Activated CD8-positive, alpha-beta memory T cell treated with anti-CD3 and anti-CD28 coated beads for 36 hours (primary cell): ENCODE measurements around the gene ARHGAP18. TPM values are rescaled to one million over a fixed set of nuclear protein-coding genes. Genes with fewer than 3 reads are reported as not detected.

ENCODE experiments used
- CTCF ChIA-PET: fragments of 350-600 bp; sonication (Branson Sonifier 250); formaldehyde crosslinking; loops from one replicate; lab custom pipeline; 2021; ENCODE audit warnings: antibody characterized with exemption; lab: Charles Lee
- POLR2A ChIA-PET: fragments of 350-600 bp; sonication (Branson Sonifier 250); formaldehyde crosslinking; loops from one replicate; lab custom pipeline; 2021; ENCODE audit warnings: antibody characterized with exemption; lab: Charles Lee
- total RNA-seq, 2 experiments: library from RNA; stranded (reverse); gene quantifications; one replicate each; pipeline ENCODE4 v1.2.3, GENCODE V29; 2021

ARHGAP18 gene
- total RNA-seq, 2 experiments from 2014 or later = 6.6 to 7.5 TPM

DNA sequence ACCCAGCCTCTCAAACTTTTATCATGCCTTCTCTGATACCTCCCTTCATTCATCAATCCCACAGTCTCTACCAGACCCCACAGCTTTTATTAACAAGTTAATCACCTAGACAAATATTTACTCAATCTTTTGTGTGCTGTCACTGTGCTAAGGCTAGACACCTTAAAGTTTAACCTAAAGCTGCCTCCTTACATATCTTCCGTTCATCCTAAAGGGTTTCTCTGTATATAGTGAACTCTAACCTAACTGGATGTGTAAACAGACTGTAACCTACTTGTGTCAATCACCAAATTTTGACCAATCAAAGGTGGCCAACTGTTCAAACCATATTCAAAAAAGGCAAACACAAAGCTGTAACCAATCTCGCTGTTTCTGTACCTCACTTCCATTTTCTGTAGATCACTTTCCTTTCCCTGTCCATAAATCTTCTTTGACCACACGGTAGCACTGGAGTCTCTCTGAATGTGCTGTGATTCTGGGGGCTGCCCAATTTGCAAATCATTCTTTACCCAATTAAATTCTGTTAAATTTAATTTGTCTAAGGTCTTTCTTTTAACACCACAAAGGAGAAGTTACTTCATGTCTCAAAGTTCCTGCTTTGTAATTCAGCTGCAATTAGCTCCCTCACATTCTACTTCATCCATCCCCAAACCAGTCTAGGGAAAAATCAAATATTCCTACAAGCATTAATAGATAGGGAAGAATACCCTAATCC lies 72.5 kb downstream of the ARHGAP18 start:
- CTCF ChIA-PET = no interaction called here
- POLR2A ChIA-PET = interaction anchor here (0.6 kb wide), 1 partner anchor 80 kb away, joined by 4 read pairs; no protein-coding TSS in a partner anchor

DNA sequence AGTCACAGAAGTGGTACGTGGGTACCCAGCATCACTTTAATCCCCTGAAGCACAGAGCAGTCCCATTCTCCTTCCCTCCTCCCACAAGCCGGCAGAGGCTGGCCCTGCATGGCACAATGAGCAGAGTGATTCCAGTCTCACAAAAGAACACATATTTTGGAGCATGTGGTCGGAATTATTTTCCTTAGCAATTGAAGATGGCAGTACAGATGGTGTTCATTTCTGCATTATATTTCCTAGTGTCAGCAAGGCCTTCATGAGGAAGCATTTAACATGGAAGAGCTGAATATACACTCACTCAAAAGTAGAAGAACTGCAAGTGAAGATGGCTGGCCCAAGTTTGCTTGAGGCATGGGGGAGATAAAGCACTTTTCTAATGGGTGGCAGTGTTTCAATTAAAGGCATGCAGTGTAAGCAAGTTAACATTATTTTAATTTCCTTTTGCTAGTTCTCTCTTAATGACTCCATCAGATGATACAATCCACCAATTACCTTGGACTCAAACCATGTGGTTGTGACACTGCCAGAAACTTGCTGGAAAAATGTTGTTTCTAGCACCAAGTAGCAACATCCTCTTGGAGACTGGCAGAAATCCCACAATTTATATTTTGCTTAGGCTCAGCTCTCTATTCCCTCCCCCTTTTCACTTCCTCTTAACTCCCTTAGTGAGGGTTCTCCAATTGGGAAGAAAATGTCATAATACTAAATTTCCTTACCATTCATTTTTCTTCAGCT lies 74.4 kb downstream of the ARHGAP18 start:
- CTCF ChIA-PET = no interaction called here
- POLR2A ChIA-PET = no interaction called here

DNA sequence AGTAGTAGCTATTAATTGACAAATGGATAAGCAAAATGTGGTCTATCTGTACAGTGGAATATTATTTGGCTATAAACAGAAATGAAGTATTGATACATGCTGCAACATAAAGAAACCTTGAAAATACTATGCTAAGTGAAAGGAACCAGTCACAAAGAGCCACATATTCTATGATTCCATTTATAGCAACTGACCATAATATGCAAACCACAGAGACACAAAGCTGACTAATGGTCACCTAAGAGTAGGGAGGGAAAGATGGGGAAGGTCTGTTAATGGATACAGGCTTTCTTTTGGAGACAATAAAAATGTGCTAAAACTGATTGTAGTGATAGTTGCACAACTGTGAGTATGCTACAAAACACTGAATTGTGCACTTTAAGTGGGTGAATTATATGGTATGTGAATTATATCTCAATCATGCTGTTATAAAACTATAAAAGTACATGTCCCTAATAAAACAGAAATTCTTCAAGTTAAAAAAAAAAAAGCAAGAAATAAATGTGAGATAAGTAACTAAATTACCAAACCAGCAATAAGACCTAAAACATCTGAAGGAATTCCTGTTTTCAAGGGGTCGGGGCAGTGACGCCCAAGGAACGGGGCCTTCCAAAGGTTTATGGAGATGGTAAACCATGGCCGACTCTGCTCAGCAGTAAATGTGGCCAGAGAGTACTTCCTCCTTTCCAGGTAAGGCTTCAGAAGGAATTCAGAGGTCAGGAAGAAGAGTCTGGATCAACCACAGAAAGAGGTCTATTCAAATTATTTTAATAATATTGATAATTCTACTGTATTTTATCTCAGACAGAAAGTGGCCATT lies 75.4 kb downstream of the ARHGAP18 start:
- ChIA-PET CTCF (no interaction called here), POLR2A (no interaction called here)

DNA sequence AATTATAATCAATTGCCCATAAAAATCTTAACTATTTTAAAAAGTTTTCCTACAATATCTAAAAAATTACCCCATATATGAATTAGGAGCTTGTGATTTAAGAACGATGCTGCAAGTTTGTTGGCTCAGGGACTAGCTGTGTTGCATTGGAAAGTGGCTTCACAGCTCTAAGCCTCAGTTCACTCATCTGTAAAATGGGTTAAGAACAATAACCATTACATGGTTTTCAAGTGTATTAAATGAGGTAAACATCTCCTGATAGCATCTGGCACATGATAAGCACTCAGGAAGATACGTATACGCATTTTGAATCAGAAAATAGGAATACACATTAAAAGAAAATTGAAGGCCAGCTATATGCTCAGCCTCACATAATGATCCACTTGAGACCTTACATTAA lies 76.4 kb downstream of the ARHGAP18 start:
- CTCF ChIA-PET = interaction anchor here (0.6 to 1.5 kb wide), 4 partner anchors 47 to 422 kb away, joined by 3 to 4 read pairs (median 3); no protein-coding TSS in a partner anchor
- POLR2A ChIA-PET = no interaction called here

DNA sequence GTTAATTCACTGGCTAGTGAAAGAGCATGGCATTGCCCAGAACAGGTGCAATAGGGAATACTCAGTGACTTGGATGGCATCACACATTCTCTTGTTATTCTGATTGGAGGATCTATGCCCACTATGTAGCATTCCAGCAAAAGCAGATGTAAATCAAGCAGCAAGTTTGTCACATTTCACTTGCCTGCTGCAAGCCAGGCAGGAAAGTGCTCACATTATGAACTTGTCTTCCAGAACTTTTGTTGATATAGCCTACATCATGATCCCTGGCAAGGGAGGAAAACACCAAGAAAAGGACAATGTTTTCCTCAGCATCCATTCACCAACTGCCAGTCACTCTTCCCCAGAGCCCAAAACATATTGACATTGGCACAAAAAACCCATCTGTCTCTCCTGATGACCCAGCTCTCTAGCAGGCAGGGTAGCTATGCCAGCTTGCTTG lies 77.8 kb downstream of the ARHGAP18 start:
- CTCF ChIA-PET = interaction anchor here (0.9 kb wide), 1 partner anchor 14 kb away, joined by 4 read pairs; no protein-coding TSS in a partner anchor
- POLR2A ChIA-PET = no interaction called here

DNA sequence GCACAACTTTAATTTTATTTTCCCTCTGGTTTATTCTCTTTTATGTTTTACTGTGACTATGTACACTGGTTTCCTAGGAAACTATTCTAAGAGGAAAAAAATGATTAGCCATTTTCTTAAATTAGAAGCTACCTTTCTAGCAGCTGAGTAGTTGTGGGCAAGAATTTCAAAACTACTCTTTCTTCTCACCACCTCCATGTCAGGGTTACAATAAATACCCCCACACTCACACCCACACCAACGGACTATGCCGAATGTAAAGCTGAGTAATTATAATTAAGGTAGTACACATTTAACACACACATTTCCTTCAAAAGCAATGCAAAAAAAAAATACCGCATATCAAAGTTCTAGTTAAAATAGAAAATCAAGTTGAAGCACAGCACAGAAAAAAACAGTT lies 78.9 kb downstream of the ARHGAP18 start:
- ChIA-PET CTCF (no interaction called here), POLR2A (no interaction called here)

DNA sequence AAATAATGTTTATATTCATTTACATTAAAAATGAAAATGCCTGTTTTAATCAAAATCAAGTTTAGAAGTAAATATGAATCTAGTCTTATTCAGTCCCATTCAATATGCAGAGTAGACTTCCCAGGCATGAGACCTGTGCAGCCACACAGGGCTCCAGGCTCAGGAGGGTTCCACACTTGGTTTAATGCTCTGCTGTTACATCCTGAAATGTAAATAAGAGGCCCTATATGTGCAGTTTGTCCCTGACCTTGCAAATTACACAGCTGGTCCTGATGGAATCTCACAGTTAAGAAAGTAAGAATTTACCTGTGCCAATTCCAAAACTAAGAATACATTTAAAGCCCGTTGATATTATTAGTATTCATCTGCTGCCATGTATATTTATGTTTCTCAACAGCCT lies 79.4 kb downstream of the ARHGAP18 start:
- POLR2A ChIA-PET = no interaction called here
- CTCF ChIA-PET = no interaction called here

DNA sequence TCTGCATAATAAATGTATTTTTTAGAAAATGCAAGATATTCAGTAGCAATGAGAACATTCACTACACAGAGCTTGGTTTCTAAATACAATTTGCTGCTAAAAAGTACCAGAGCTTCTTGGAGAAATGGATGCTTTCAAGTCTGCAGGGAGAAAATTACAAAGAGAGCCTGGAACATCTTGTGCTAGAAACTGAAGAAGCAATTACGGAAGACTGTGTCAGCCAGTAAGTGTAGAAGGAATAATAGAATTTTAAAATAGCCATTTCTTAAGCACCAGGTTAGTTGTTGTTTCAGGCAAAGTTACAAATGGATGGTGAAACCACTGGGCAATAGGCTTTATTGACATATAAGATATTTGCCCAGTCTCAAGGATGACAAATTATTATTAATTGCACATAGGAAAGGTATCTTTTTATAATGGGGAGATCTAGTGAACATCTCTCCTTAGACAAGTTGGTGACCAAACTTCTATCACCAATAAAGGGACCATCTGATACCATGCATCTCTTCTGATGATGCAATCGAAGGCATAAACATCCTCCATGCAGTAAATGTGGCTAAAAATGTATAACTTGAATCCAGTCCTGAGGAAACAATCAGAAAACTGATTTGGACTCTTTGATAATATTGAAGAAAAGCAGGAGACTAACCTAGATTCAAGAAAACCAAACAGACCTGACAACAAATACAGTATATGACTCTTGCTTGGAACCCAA lies 81.7 kb downstream of the ARHGAP18 start:
- CTCF ChIA-PET = no interaction called here
- POLR2A ChIA-PET = no interaction called here

DNA sequence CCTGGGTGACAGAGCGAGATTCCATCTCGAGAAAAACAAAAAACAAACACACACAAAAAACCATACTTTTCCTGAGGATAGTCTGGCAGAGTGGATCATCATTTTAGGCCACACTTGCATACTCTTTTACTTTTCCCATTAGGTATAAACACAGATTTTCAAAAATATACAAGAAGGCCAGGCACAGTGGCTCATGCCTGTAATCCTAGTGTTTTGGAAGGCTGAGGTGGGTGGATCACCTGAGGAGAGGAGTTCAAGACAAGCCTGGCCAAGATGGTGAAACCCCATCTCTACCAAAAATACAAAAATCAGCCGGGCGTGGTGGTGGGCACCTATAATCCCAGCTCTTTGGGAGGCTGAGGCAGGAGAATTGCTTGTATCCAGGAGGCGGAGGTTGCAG lies 85.5 kb downstream of the ARHGAP18 start:
- POLR2A ChIA-PET = no interaction called here
- CTCF ChIA-PET = no interaction called here

DNA sequence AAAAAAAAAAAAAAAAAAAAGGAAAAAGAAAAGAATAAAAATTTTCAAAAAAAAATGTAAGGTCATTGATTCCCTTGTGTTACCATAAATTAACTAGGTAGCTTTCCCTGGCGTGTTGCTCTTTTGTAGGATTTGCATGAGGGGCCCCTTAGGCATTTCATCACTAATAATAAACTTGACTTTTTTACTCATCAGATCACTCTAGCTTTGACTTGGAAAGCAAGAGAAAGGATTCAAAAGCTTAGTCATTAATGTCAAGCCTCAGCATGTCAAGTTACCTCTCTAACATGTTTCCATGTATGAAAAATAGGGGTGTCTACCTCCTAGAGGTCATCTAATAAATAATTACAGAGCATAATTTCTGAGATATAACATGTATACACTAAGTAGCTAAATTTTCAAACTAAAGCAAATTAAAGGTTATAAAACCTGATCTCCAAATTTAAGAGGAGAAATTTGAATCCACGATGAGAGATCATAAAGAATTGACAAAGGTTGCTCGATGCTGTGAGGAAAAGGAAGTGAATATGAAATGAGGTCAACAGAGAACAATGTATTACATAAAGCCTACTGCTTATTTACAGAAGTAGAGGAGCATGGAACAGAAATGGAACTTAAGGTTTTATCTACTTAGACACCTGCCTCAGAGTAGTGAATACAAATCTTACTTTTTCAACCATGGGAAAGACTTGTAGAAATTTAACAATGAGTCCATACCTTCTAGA lies 86.8 kb downstream of the ARHGAP18 start:
- ChIA-PET POLR2A (interaction anchor here (0.5 kb wide), 1 partner anchor 364 kb away, joined by 3 read pairs; no protein-coding TSS in a partner anchor), CTCF (interaction anchor here (0.7 to 2.0 kb wide), 3 partner anchors 15 to 391 kb away, joined by 3 to 4 read pairs (median 3); no protein-coding TSS in a partner anchor)

DNA sequence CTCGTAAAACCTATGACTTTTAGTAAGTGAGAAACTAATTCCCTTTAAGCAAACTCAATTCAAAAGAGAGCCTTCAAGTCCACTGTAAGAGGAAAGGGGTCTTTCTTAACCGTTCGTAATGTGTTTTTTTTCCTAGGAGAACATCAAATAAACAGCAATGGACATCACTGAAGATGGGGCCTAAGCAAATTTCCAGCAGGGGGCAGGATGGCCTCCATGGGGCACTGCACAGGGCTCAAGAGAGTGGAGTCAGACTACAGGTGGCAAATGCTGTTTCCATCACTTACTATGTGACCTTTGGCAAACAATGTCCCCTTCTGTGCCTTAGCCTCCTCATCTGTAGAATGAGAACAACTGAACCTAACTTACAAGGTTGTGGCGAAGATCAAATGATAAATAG lies 88.7 kb downstream of the ARHGAP18 start:
- CTCF ChIA-PET = interaction anchor here (1.0 to 2.0 kb wide), 2 partner anchors 50 to 110 kb away, joined by 3 to 4 read pairs; no protein-coding TSS in a partner anchor
- POLR2A ChIA-PET = no interaction called here

DNA sequence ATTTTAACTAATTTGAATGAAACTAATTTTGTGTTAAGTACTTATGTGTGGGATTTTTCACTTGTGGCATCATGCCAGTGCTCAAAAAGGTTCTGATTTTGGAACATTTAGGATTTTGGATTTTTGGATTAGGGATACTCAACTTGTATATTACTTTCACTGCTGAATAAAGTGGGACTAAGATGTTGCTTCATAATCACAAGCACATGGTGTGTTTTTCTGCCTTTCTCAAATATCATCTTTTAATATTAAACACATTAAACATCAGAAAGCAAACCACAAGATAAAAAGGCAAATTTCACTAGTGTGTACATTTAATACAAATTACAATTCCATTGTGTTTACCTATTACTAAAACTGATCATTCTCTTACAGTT lies 89.8 kb downstream of the ARHGAP18 start:
- CTCF ChIA-PET = no interaction called here
- POLR2A ChIA-PET = no interaction called here

DNA sequence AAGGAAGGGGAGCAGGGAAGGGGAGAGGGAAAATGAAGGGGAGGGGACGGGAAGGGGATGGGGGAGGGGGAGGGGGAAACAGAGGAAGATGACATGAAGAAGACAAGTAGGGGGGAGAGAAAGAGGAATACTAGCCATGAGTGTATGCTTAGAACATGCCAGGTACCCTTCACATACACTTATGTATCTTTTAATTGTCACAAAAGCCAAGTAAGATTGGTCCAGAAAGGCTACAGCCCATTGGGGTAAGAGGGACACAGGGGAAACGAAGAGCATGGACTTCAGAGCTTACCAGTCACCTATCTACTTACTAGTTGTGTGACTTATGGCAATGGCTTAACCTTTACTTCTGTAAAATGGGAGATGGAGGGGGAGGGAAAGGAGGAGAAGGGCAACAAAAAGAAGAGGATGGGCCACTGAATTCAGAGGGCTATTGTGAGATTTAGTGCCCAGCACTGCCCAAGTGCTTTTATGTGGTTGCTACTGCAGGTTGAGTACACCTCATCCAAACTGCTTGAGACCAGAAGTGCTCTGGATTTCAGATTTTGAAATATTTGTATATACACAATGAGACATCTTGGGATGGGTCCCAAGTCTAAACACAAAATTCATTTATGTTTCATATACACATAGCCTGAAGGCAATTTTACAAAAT lies 90.3 kb downstream of the ARHGAP18 start:
- POLR2A ChIA-PET = no interaction called here

DNA sequence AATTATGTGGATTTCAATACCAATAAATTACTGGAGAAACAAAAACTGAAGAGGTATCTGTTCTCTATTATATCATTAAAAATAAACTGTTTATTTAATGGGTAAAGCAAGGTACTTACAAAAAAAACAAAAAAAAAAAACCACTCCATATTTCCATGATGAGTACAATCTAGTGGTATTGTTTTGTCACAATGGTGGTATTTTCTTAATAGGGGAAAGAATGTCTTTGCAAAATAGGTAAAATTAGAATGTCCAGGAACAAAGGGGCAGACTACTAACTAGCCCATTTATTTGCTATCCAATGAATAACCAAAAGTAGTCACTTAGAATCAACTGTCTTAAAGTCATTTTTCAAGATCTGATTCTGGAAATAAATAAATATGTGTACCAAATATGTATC lies 92.0 kb downstream of the ARHGAP18 start:
- POLR2A ChIA-PET = no interaction called here
- CTCF ChIA-PET = no interaction called here

More for the DNA sequence above, 90.3 kb downstream of the ARHGAP18 start:
- CTCF ChIA-PET = no interaction called here

DNA sequence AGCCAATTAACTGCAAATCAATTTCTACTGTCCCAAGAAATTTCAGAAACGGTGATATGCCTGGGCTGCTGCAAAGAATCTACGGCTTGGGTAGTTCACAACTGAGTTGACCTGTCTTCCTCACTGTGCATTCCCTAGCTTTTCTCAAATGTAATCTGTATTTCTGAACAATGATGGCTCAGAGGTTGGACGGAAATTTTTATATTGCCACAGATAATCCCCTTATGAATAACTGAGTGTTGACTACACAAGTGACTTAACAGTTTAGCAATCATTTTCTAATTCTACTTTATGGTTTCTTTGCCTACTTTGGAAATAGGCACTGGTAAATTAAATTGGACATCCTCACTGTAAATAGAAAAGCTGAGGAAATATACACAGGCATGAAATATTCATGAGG lies 94.5 kb downstream of the ARHGAP18 start:
- ChIA-PET CTCF (no interaction called here), POLR2A (no interaction called here)

DNA sequence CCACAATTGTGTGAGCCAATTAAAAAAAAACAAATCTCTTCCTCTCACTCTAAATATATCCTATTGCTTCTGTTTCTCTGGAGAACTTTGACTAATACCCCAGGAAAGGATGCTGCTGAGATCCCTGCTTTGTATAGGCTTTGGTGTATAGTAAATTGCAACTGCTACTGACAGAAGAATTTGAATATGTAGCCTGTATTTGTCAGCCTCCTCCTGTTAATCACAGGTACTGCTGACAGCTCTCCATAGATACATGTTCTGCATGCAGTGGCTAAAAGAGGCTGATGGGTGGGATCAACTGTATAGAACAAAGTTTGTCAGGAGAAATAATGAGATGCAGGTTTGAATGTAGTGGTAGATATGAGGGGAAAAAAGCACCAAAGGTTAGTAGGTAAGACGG lies 95.0 kb downstream of the ARHGAP18 start:
- CTCF ChIA-PET = no interaction called here
- POLR2A ChIA-PET = no interaction called here

DNA sequence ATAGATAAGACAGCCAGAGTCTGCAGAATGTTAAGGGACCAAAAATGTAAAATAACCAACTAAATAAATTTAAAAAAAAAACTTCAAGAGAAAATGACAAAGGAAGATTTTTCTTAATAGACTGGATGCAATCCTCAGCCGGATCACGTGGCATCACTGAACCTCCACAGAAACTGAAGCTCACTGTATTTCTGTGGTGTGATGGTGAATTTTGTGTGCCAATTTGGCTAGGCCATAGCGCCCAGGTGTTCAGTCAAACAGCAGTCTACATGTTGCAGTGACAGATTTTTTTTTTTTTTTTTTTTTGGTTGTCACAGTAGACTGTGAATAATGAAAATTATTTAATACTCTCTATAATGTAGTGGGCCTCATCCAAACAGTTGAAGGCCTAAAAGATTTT lies 95.5 kb downstream of the ARHGAP18 start:
- CTCF ChIA-PET = no interaction called here

DNA sequence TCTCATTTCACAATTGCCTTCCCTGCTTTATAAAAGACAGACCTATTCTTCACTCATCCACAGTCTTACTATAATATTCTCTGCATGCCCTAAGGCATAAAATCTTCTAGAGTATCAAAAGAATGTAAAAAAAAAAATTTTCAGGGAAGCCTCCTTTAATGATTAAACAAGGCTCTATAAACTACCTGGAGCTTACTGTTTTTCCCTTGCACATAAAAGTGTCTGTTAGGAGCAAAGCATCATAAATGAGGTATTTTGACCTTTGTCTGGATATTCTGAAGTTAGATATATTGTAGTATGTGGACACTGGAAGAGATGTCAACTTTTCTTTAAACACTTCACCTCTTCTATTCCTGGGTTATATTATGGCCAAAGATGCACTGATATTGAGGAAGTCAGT lies 97.5 kb downstream of the ARHGAP18 start:
- ChIA-PET CTCF (interaction anchor here (0.6 to 1.0 kb wide), 2 partner anchors 110 to 1012 kb away, joined by 3 to 4 read pairs; no protein-coding TSS in a partner anchor), POLR2A (no interaction called here)

More for the DNA sequence above, 95.5 kb downstream of the ARHGAP18 start:
- POLR2A ChIA-PET = no interaction called here
